Nephron progenitor cell (in vitro differentiated cells): ENCODE results near the gene SRCIN1.
"Not testable (repeated sequence)": the region's sequence is repeated elsewhere in the genome, so short reads cannot be mapped to it uniquely, and the experiment has no call there.

Experiments
- DNase-seq: peaks from one replicate; pipeline ENCODE4 v3.0.0; 2021
- H3K27ac Mint-ChIP-seq: 2 replicates; pipeline ENCODE4 v1.8.0; 2021; ENCODE audit warnings: mild to moderate bottlenecking, moderate library complexity, mixed read lengths
- H3K27me3 Mint-ChIP-seq: 2 replicates; pipeline ENCODE4 v1.8.0; 2021; ENCODE audit warnings: mild to moderate bottlenecking, low read depth, mixed read lengths; ENCODE audit not compliant: poor library complexity
- H3K36me3 Mint-ChIP-seq: 2 replicates; pipeline ENCODE4 v1.8.0; 2021; ENCODE audit warnings: low read depth, mixed read lengths
- H3K4me1 Mint-ChIP-seq: 2 replicates; pipeline ENCODE4 v1.8.0; 2021; ENCODE audit warnings: mixed read lengths
- H3K4me3 Mint-ChIP-seq: 2 replicates; pipeline ENCODE4 v1.8.0; 2021; ENCODE audit warnings: mild to moderate bottlenecking, moderate library complexity, mixed read lengths
- H3K9me3 Mint-ChIP-seq: 2 replicates; pipeline ENCODE4 v1.8.0; 2021; ENCODE audit warnings: mild to moderate bottlenecking, moderate library complexity, mixed read lengths
- TF ChIP-seq, protein P1 (sequence below): fragments of 200-600 bp; sonication (generic); IDR thresholded peaks from 2 replicates; pipeline ENCODE4 v1.5.0; 2021; ENCODE audit warnings: antibody characterized with exemption

Gene SRCIN1

GRCh38 chr17:38498353-38498752, 107.4 kb downstream of the SRCIN1 start:
- TF ChIP-seq, protein P1, sequence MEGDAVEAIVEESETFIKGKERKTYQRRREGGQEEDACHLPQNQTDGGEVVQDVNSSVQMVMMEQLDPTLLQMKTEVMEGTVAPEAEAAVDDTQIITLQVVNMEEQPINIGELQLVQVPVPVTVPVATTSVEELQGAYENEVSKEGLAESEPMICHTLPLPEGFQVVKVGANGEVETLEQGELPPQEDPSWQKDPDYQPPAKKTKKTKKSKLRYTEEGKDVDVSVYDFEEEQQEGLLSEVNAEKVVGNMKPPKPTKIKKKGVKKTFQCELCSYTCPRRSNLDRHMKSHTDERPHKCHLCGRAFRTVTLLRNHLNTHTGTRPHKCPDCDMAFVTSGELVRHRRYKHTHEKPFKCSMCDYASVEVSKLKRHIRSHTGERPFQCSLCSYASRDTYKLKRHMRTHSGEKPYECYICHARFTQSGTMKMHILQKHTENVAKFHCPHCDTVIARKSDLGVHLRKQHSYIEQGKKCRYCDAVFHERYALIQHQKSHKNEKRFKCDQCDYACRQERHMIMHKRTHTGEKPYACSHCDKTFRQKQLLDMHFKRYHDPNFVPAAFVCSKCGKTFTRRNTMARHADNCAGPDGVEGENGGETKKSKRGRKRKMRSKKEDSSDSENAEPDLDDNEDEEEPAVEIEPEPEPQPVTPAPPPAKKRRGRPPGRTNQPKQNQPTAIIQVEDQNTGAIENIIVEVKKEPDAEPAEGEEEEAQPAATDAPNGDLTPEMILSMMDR: no peak
- Mint-ChIP-seq H3K9me3 (peaks cover 17% of the 10 kb centered on the region), H3K36me3 (peaks cover 68% of the 10 kb centered on the region), H3K27me3 (no peaks in the 10 kb centered on the region), H3K4me1 (no peaks in the 10 kb centered on the region), H3K27ac (no peak overlapping the region), H3K4me3 (no peak overlapping the region)
- no peak for DNase-seq

GRCh38 chr17:38497656-38498055, 108.1 kb downstream of the SRCIN1 start:
- H3K27me3 Mint-ChIP-seq, H3K4me3 Mint-ChIP-seq, H3K4me1 Mint-ChIP-seq, DNase-seq, H3K27ac Mint-ChIP-seq: not testable (repeated sequence)
- peaks cover 67% of the 10 kb centered on the region for H3K36me3 Mint-ChIP-seq
- peaks cover 17% of the 10 kb centered on the region for H3K9me3 Mint-ChIP-seq

GRCh38 chr17:38494152-38494551, 111.6 kb downstream of the SRCIN1 start:
- H3K4me3 Mint-ChIP-seq, DNase-seq, H3K27ac Mint-ChIP-seq, H3K27me3 Mint-ChIP-seq, H3K4me1 Mint-ChIP-seq: not testable (repeated sequence)
- peaks cover 17% of the 10 kb centered on the region for H3K9me3 Mint-ChIP-seq
- H3K36me3 Mint-ChIP-seq: peaks cover 61% of the 10 kb centered on the region

GRCh38 chr17:38492067-38493040, 113.4 kb downstream of the SRCIN1 start:
- not testable (repeated sequence) for H3K4me3 Mint-ChIP-seq

DNA sequence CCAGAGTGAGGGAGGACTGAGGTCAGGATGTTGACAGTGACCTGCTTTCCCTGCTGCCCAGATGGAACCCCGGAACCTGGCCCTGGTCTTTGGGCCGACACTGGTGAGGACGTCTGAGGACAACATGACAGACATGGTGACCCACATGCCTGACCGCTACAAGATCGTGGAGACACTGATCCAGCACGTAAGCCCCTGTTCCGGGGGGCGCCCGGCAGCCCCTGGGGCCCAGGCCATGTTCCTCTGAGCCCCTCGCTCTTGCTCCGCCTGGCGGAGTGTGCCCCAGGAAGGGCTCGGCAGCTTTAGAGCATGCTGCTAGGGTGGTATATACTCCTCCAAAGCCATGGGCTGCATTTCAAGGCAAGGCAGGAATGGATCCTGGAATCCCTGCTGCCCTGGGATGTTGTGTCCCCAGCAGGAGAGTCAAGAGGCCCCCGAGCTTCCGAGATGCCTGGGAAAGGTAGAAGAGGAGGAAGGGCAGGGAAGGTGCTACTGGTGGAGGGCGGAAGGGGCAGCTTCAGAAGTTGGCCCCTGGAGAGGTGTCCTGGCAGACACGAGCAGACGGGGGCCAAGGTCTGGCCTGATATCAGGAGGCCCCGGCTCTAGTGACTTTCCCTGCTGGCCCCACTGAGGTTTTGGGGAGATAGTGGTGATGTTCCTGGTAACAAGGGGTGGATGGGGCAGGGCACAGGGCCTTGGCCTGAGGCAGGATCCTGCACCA, 114.2 kb downstream of the SRCIN1 start:
- H3K27me3 Mint-ChIP-seq, DNase-seq, H3K4me3 Mint-ChIP-seq, H3K27ac Mint-ChIP-seq, H3K9me3 Mint-ChIP-seq, H3K4me1 Mint-ChIP-seq: not testable (repeated sequence)
- H3K36me3 Mint-ChIP-seq: peaks cover 58% of the 10 kb centered on the region

More at GRCh38 chr17:38492067-38493040, 113.4 kb downstream of the SRCIN1 start:
- peak; percentile 96 for DNase-seq
- H3K27me3 Mint-ChIP-seq, H3K4me1 Mint-ChIP-seq, H3K27ac Mint-ChIP-seq: not testable (repeated sequence)
- TF ChIP-seq, protein P1: peak; percentile 53
- Mint-ChIP-seq H3K36me3 (peaks cover 59% of the 10 kb centered on the region), H3K9me3 (peaks cover 12% of the 10 kb centered on the region)

GRCh38 chr17:38489774-38490173, 116.0 kb downstream of the SRCIN1 start:
- H3K4me3 Mint-ChIP-seq, DNase-seq, H3K27me3 Mint-ChIP-seq, H3K9me3 Mint-ChIP-seq, H3K27ac Mint-ChIP-seq: not testable (repeated sequence)
- Mint-ChIP-seq H3K4me1 (peaks cover 17% of the 10 kb centered on the region), H3K36me3 (peaks cover 50% of the 10 kb centered on the region)

DNA sequence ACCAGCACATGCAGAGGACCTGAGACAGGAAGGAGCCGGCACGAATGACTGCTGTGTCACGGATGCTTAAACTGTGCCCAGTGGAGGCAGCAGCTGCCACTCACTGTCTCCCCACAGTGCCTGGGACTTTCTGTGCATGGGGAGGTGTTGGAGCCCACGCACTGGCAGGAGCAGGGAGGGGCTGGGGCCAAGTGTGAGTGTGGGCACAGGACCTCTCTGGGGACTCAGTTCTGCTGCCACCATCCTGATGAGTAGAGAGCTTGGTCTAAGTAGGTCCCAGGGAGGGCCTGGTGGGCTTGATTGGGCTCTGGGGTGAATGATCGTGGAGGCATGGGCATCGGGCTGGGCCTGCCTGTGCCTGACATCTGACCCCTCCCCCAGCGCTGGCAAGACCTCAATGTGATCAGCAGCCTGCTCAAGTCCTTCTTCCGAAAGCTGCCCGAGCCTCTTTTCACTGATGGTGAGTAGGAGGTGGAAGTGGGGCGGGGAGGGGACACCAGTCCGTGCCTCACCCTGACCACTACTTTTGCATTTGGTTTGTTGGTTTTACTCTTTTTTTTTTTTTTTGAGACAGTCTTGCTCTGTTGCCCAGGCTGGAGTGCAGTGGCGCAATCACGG, 120.0 kb downstream of the SRCIN1 start:
- not testable (repeated sequence) for DNase-seq, H3K4me3 Mint-ChIP-seq, H3K27me3 Mint-ChIP-seq, H3K27ac Mint-ChIP-seq, H3K9me3 Mint-ChIP-seq
- peaks cover 31% of the 10 kb centered on the region for H3K4me1 Mint-ChIP-seq
- peaks cover 41% of the 10 kb centered on the region for H3K36me3 Mint-ChIP-seq

DNA sequence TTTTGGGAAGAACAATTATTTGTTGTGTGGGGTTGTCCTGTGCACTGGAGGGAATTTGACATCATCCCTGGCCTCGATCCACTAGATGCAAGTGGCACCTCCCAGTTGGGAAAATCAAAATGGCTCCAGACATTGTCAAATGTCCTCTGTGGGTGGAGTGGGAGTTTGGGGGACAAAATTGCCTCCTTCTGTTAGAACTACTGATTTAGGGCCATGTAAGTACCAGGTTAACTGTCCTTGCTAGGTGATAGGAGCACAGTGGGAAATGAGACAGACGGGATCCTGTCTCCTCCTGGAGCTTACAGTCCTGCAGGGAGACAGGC, 120.6 kb downstream of the SRCIN1 start:
- TF ChIP-seq, protein P1: no peak
- peaks cover 31% of the 10 kb centered on the region for H3K4me1 Mint-ChIP-seq
- no peaks in the 10 kb centered on the region for H3K9me3 Mint-ChIP-seq
- no peak overlapping the region for H3K4me3 Mint-ChIP-seq
- peaks cover 41% of the 10 kb centered on the region for H3K36me3 Mint-ChIP-seq
- no peak for DNase-seq
- H3K27ac Mint-ChIP-seq: peak overlapping the region; percentile 12
- no peaks in the 10 kb centered on the region for H3K27me3 Mint-ChIP-seq
